Measurements from ENCODE around the gene PLEKHA6. TPM values are rescaled to one million over a fixed set of nuclear protein-coding genes. Genes with fewer than 3 reads are reported as not detected.

PLEKHA6 gene
- total and polyA plus RNA-seq, 2 donors (not counting 1 experiment from before 2014, with no cell fraction given): 0.31 to 0.47 TPM

DNA sequence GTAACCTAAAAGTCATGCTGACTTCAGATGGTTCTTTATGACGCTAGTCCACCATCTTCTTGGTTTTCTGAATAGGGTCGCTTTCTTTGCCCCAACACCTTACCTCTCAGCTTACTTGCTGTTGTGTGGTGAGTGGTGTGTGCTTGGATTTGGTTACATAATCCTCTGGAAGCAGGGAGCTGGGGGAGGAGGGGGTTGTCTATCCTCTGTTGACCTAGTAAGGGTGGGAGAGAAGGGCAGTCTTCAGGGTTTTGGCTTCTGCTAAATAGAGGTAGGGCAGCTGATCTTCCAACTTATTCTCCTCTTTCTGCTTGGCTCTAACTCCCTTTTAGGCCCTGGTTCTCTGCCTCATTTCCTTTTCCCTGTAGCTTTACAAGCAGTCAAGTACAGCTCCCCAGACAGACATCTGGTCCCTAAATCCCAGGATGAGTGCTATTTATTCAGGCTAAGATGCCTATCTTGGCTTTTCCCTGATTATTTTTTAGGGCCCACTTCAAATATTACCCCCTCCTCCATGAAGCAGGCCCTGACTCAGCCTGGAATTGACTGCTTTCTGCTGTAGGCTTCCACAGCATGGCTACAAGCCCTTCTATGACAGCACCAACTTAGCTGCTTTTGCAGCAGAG, 187.2 kb downstream of the PLEKHA6 start:
- Histone ChIP-seq H3K27me3 (replicated peaks in 1 of 4; ENCODE audit: control extremely low read depth in 1 of 4, control insufficient read depth in 3 of 4, insufficient read depth in 4 of 4, low read length in 3 of 4) (peaks cover 0 to 6% (median 0%) of the 10 kb centered on the region in 4 experiments), H3K4me2 (replicated peaks; ENCODE audit: low read depth, low read length, poor library complexity, severe bottlenecking) (no peak overlapping the region), H3K9me3 (ENCODE audit: control extremely low read depth in 1 of 3, control insufficient read depth in 2 of 3, insufficient read depth in 1 of 3, low read length in 2 of 3) (peaks cover 11 to 39% (median 29%) of the 10 kb centered on the region in 3 donors), H3K4me1 (ENCODE audit: control insufficient read depth in 2 of 2, insufficient read depth in 2 of 2, low read length in 2 of 2) (no peaks in the 10 kb centered on the region), H3K79me2 (ENCODE audit: control insufficient read depth, insufficient read depth, low read length) (no peaks in the 10 kb centered on the region), H3K27ac (ENCODE audit: low read length in 2 of 2) (no peak overlapping the region), H3K9ac (ENCODE audit: low read length) (no peak overlapping the region), H3K36me3 (replicated peaks in 1 of 2; ENCODE audit: control extremely low read depth in 1 of 2, control insufficient read depth in 1 of 2, extremely low read depth in 1 of 2, insufficient read depth in 2 of 2, low read length in 1 of 2) (no peaks in the 10 kb centered on the region), H4K20me1 (ENCODE audit: control insufficient read depth, insufficient read depth, low read length, poor library complexity, severe bottlenecking) (no peaks in the 10 kb centered on the region), H3K4me3 (ENCODE audit: control extremely low read depth in 1 of 5, extremely low read depth in 1 of 5, insufficient read depth in 1 of 5, low read depth in 2 of 5, low read length in 4 of 5) (no peak overlapping the region), H2AFZ (ENCODE audit: insufficient read depth, low read depth, low read length, poor library complexity, severe bottlenecking) (no peak overlapping the region)
- no peak for DNase-seq
- CTCF ChIA-PET: interaction anchor here (2.9 kb wide), 1 partner anchor 9 kb away, joined by 12 read pairs; no protein-coding TSS in a partner anchor
- POLR2A ChIA-PET: interaction anchor here (0.5 kb wide), 1 partner anchor 252 kb away, joined by 3 read pairs; no protein-coding TSS in a partner anchor
- ATAC-seq (ENCODE audit: low read depth): no peak
- no CpG with 5 or more reads among the region's 2 CpGs for WGBS (ENCODE audit: insufficient coverage)
- Mint-ChIP-seq H3K9me3 (ENCODE audit: insufficient read depth) (peaks cover 12% of the 10 kb centered on the region), H3K27ac (no peak overlapping the region), H3K4me1 (no peaks in the 10 kb centered on the region), H3K4me3 (no peak overlapping the region), H3K27me3 (peaks cover 8% of the 10 kb centered on the region)
- TF ChIP-seq EZH2 (IDR thresholded peaks at IDR 0.05; ENCODE audit: borderline replicate concordance, insufficient read depth, low read depth, low read length, poor library complexity, severe bottlenecking): no peak
- TF ChIP-seq, protein P1, sequence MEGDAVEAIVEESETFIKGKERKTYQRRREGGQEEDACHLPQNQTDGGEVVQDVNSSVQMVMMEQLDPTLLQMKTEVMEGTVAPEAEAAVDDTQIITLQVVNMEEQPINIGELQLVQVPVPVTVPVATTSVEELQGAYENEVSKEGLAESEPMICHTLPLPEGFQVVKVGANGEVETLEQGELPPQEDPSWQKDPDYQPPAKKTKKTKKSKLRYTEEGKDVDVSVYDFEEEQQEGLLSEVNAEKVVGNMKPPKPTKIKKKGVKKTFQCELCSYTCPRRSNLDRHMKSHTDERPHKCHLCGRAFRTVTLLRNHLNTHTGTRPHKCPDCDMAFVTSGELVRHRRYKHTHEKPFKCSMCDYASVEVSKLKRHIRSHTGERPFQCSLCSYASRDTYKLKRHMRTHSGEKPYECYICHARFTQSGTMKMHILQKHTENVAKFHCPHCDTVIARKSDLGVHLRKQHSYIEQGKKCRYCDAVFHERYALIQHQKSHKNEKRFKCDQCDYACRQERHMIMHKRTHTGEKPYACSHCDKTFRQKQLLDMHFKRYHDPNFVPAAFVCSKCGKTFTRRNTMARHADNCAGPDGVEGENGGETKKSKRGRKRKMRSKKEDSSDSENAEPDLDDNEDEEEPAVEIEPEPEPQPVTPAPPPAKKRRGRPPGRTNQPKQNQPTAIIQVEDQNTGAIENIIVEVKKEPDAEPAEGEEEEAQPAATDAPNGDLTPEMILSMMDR (IDR thresholded peaks at IDR 0.05): no peak
- intact Hi-C loops (cut with micrococcal nuclease): no loop called here

DNA sequence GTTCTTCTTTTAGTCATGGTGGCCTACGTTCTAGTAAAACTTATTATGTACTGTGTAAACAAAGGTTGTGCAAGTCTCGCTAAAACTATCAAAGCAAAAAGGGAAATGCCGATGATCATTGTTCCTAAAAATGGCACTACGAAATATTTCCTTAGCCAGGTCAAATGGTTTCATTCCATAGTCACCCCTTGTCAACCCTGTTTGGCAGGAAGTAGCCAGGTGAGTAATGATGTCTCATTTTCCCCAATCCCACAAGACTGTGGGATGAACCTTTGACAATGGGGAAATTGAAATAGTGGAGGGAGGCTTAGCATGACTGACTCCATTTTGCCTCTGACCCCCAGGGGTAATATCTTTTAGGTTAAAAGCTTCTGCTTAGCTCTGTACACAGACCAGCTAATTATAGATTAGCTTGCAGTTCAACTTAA, 188.0 kb downstream of the PLEKHA6 start:
- H3K4me2 ChIP-seq (replicated peaks; ENCODE audit: low read depth, low read length, poor library complexity, severe bottlenecking): no peak overlapping the region
- Mint-ChIP-seq H3K4me1 (no peaks in the 10 kb centered on the region), H3K27ac (no peak overlapping the region), H3K9me3 (ENCODE audit: insufficient read depth) (peaks cover 12% of the 10 kb centered on the region), H3K4me3 (no peak overlapping the region), H3K27me3 (peaks cover 8% of the 10 kb centered on the region)
- H4K20me1 ChIP-seq (ENCODE audit: control insufficient read depth, insufficient read depth, low read length, poor library complexity, severe bottlenecking): no peaks in the 10 kb centered on the region
- H3K27ac ChIP-seq (ENCODE audit: low read length in 2 of 2): no peak overlapping the region
- H2AFZ ChIP-seq (ENCODE audit: insufficient read depth, low read depth, low read length, poor library complexity, severe bottlenecking): no peak overlapping the region
- H3K79me2 ChIP-seq (ENCODE audit: control insufficient read depth, insufficient read depth, low read length): no peaks in the 10 kb centered on the region
- intact Hi-C loops (cut with micrococcal nuclease): no loop called here
- no peak overlapping the region for H3K9ac ChIP-seq (ENCODE audit: low read length)
- ATAC-seq (ENCODE audit: low read depth) (no peak), DNase-seq (no peak)
- peaks cover 11 to 41% (median 32%) of the 10 kb centered on the region in 3 donors for H3K9me3 ChIP-seq (ENCODE audit: control extremely low read depth in 1 of 3, control insufficient read depth in 2 of 3, insufficient read depth in 1 of 3, low read length in 2 of 3)
- no peaks in the 10 kb centered on the region for H3K36me3 ChIP-seq (replicated peaks in 1 of 2; ENCODE audit: control extremely low read depth in 1 of 2, control insufficient read depth in 1 of 2, extremely low read depth in 1 of 2, insufficient read depth in 2 of 2, low read length in 1 of 2)
- POLR2A ChIA-PET: interaction anchor here (0.5 kb wide), 1 partner anchor 251 kb away, joined by 3 read pairs; no protein-coding TSS in a partner anchor
- H3K4me1 ChIP-seq (ENCODE audit: control insufficient read depth in 2 of 2, insufficient read depth in 2 of 2, low read length in 2 of 2): no peaks in the 10 kb centered on the region
- CTCF ChIA-PET: interaction anchor here (2.3 to 2.9 kb wide), 2 partner anchors 8 to 191 kb away, joined by 5 to 12 read pairs; no protein-coding TSS in a partner anchor
- no CpG with 5 or more reads among the region's 4 CpGs for WGBS (ENCODE audit: insufficient coverage)
- no peak overlapping the region for H3K4me3 ChIP-seq (ENCODE audit: control extremely low read depth in 1 of 5, extremely low read depth in 1 of 5, insufficient read depth in 1 of 5, low read depth in 2 of 5, low read length in 4 of 5)
- peaks cover 0 to 3% (median 0%) of the 10 kb centered on the region in 4 experiments for H3K27me3 ChIP-seq (replicated peaks in 1 of 4; ENCODE audit: control extremely low read depth in 1 of 4, control insufficient read depth in 3 of 4, insufficient read depth in 4 of 4, low read length in 3 of 4)
- no peak for TF ChIP-seq EZH2 (IDR thresholded peaks at IDR 0.05; ENCODE audit: borderline replicate concordance, insufficient read depth, low read depth, low read length, poor library complexity, severe bottlenecking)
- TF ChIP-seq, protein P1 (IDR thresholded peaks at IDR 0.05): no peak
